OCI-LY1 (cell line): Measurements from ENCODE around the gene MBD5.

ENCODE experiments used
- H2AFZ ChIP-seq: fragments of 200-600 bp; sonication (generic), shearing (Covaris generic); 2 replicates; pipeline ENCODE4 v1.6.0; 2014; ENCODE audit warnings: antibody characterized with exemption, mild to moderate bottlenecking, low read length
- H3F3A ChIP-seq: fragments of 200-600 bp; sonication (generic), shearing (Covaris generic); 2 replicates; pipeline ENCODE4 v1.6.0; 2014; ENCODE audit warnings: mild to moderate bottlenecking, antibody characterized with exemption, low read length, moderate library complexity; ENCODE audit not compliant: insufficient read depth
- H3K27ac ChIP-seq: fragments of 200-600 bp; sonication (generic); 2 replicates; pipeline ENCODE4 v1.5.1; 2014; ENCODE audit warnings: low read length, mixed run types, mild to moderate bottlenecking, low read depth; ENCODE audit not compliant: poor library complexity, severe bottlenecking
- H3K27me3 ChIP-seq: fragments of 200-600 bp; sonication (generic); 2 replicates; pipeline ENCODE4 v1.6.0; 2014; ENCODE audit warnings: antibody characterized with exemption, mild to moderate bottlenecking, low read length, moderate library complexity; ENCODE audit not compliant: insufficient read depth
- H3K36me3 ChIP-seq: fragments of 200-600 bp; sonication (generic); 2 replicates; pipeline ENCODE4 v1.6.1; 2014; ENCODE audit warnings: mild to moderate bottlenecking, antibody characterized with exemption, low read length, moderate library complexity, mixed read lengths; ENCODE audit not compliant: insufficient read depth
- H3K4me1 ChIP-seq: fragments of 200-600 bp; sonication (generic); 2 replicates; pipeline ENCODE4 v1.5.1; 2014; ENCODE audit warnings: mild to moderate bottlenecking, low read length, moderate library complexity; ENCODE audit not compliant: insufficient read depth, severe bottlenecking
- H3K4me2 ChIP-seq: fragments of 200-600 bp; sonication (generic), shearing (Covaris generic); 2 replicates; pipeline ENCODE4 v1.6.1; 2014; ENCODE audit warnings: low read length
- H3K4me3 ChIP-seq: fragments of 200-600 bp; sonication (generic); 2 replicates; pipeline ENCODE4 v1.5.1; 2014; ENCODE audit warnings: low read length, low read depth, mild to moderate bottlenecking, mixed read lengths; ENCODE audit not compliant: poor library complexity, severe bottlenecking
- H3K79me2 ChIP-seq: fragments of 200-600 bp; shearing (Covaris generic); 2 replicates; pipeline ENCODE4 v1.6.1; 2016; ENCODE audit warnings: mixed run types, low read length, mixed read lengths; ENCODE audit not compliant: insufficient read depth
- H3K9ac ChIP-seq: fragments of 200-600 bp; sonication (generic), shearing (Covaris generic); 2 replicates; pipeline ENCODE4 v1.6.1; 2014; ENCODE audit warnings: mild to moderate bottlenecking, low read length, mixed read lengths
- H3K9me2 ChIP-seq: fragments of 200-600 bp; sonication (generic), shearing (Covaris generic); 2 replicates; pipeline ENCODE4 v1.6.1; 2014; ENCODE audit warnings: low read depth, mild to moderate bottlenecking, low read length, mixed read lengths
- H3K9me3 ChIP-seq: fragments of 200-600 bp; shearing (Covaris generic); 2 replicates; pipeline ENCODE4 v1.6.1; 2014; ENCODE audit warnings: low read length, mixed read lengths
- H4K20me1 ChIP-seq: fragments of 200-600 bp; sonication (generic), shearing (Covaris generic); 2 replicates; pipeline ENCODE4 v1.6.0; 2016; ENCODE audit warnings: mild to moderate bottlenecking, low read length; ENCODE audit not compliant: insufficient read depth
- EZH2 ChIP-seq: fragments of 200-600 bp; sonication (generic), shearing (Covaris generic); IDR thresholded peaks from 2 replicates; pipeline ENCODE4 v1.8.0; 2017; ENCODE audit warnings: borderline replicate concordance, mixed run types, mild to moderate bottlenecking, antibody characterized with exemption, low read length, moderate library complexity, mixed read lengths
- TF ChIP-seq, protein P1 (sequence below): fragments of 200-600 bp; sonication (generic), shearing (Covaris generic); IDR thresholded peaks from 2 replicates; pipeline ENCODE4 v1.5.1; 2017; ENCODE audit warnings: mild to moderate bottlenecking, antibody characterized with exemption, low read length, moderate library complexity, mixed read lengths

MBD5 gene

DNA sequence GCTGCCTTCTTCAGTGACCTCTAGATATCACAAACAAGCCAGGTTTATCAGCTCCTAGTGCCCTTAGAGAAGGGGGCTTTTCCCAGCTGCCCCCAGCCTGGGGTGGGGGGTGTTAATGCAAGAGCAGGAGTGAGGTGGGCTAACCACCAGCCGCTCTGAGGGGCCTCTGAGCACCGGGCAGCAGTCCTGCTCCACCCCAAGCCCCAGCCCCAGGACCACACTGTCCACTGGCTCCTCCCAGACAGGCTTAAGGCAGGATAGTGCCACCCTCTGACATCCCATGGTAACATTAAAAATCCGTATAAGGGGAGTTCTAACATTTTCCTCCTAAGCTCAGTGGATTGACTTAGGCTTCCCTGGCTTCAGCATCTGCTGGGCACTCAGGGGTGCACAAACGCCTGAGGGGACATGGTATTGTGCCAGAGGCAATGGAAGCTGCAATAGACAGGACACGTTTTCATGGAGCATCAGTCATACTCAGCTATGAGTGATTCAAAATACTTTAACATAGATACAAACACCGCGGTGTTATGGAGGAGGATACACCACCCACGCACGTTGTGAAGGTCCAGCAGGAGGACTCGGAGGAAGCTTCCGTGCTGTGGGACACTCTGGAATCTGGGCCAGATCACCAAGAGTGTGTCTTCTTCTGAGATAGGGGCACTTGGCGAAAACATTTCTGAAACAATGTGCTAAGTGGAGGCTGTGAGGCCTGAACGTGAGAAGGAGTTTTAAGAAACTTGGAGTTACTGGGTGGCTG is 511.0 kb downstream of the MBD5 start:
- Histone ChIP-seq H3K9me3 (no peaks in the 10 kb centered on the region), H3K4me3 (no peak overlapping the region), H4K20me1 (no peaks in the 10 kb centered on the region), H3K4me1 (peaks cover 5% of the 10 kb centered on the region), H3K27ac (no peak overlapping the region), H3K9me2 (no peaks in the 10 kb centered on the region), H2AFZ (no peak overlapping the region), H3K36me3 (no peaks in the 10 kb centered on the region), H3K79me2 (no peaks in the 10 kb centered on the region), H3K4me2 (no peak overlapping the region), H3F3A (no peaks in the 10 kb centered on the region), H3K27me3 (no peaks in the 10 kb centered on the region), H3K9ac (no peak overlapping the region)
- TF ChIP-seq EZH2: no peak
- TF ChIP-seq, protein P1, sequence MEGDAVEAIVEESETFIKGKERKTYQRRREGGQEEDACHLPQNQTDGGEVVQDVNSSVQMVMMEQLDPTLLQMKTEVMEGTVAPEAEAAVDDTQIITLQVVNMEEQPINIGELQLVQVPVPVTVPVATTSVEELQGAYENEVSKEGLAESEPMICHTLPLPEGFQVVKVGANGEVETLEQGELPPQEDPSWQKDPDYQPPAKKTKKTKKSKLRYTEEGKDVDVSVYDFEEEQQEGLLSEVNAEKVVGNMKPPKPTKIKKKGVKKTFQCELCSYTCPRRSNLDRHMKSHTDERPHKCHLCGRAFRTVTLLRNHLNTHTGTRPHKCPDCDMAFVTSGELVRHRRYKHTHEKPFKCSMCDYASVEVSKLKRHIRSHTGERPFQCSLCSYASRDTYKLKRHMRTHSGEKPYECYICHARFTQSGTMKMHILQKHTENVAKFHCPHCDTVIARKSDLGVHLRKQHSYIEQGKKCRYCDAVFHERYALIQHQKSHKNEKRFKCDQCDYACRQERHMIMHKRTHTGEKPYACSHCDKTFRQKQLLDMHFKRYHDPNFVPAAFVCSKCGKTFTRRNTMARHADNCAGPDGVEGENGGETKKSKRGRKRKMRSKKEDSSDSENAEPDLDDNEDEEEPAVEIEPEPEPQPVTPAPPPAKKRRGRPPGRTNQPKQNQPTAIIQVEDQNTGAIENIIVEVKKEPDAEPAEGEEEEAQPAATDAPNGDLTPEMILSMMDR: no peak

DNA sequence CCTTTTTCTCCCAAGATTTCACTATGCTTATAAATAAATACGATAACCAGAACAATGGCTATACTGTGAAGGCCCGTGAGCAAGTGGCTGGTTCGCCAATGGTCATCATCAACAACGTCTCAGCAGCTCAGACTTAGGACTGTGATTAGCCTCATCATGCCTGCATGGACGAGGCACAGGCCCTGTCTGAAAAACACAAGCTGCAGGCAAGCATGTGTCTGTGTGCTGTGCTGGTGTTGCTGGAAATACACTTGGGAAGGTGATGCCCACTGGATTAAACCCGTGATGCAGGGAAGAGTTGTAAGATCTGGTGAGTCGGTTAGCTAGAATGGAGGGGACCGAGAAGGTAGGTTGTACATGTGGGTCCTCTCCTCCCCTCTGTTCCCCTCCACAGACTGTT is 512.1 kb downstream of the MBD5 start:
- no peaks in the 10 kb centered on the region for H3K36me3 ChIP-seq
- H3K79me2 ChIP-seq: no peaks in the 10 kb centered on the region
- H3F3A ChIP-seq: no peaks in the 10 kb centered on the region
- H3K9me2 ChIP-seq: no peaks in the 10 kb centered on the region
- H3K4me2 ChIP-seq: no peak overlapping the region
- no peaks in the 10 kb centered on the region for H3K27me3 ChIP-seq
- TF ChIP-seq, protein P1: no peak
- TF ChIP-seq EZH2: no peak
- H3K9me3 ChIP-seq: no peaks in the 10 kb centered on the region
- no peak overlapping the region for H3K9ac ChIP-seq
- no peaks in the 10 kb centered on the region for H4K20me1 ChIP-seq
- H2AFZ ChIP-seq: no peak overlapping the region
- no peak overlapping the region for H3K4me3 ChIP-seq
- no peak overlapping the region for H3K27ac ChIP-seq
- H3K4me1 ChIP-seq: peaks cover 5% of the 10 kb centered on the region

DNA sequence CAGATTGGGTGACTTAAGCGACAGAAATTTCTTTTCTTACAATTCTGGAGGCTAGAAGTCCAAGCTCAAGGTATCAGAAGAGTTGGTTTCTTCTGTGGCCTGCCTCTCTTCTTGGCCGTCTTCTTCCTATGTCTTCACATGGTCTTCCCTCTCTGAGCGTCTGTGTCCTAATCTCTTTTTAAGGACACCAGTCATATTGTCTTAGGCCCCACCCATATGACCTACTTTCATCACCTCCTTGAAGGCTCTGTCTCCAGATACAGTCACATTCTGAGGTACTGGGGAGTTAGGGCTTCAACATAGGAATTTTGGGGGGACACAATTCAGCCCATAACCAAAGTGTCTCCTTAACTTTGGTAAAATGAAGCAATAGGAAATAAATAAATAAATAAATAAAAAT is 512.8 kb downstream of the MBD5 start:
- H3K9ac ChIP-seq: no peak overlapping the region
- no peaks in the 10 kb centered on the region for H3K9me2 ChIP-seq
- no peak overlapping the region for H3K4me3 ChIP-seq
- TF ChIP-seq EZH2: no peak
- TF ChIP-seq, protein P1: no peak
- H3K4me1 ChIP-seq: peaks cover 5% of the 10 kb centered on the region
- H3K27me3 ChIP-seq: no peaks in the 10 kb centered on the region
- no peaks in the 10 kb centered on the region for H3K9me3 ChIP-seq
- H2AFZ ChIP-seq: no peak overlapping the region
- no peak overlapping the region for H3K27ac ChIP-seq
- no peaks in the 10 kb centered on the region for H3K79me2 ChIP-seq
- H4K20me1 ChIP-seq: no peaks in the 10 kb centered on the region
- H3K36me3 ChIP-seq: no peaks in the 10 kb centered on the region
- no peak overlapping the region for H3K4me2 ChIP-seq
- no peaks in the 10 kb centered on the region for H3F3A ChIP-seq
